AG09309 (cell line): ENCODE results near the gene KIR3DL3.
"Not testable (repeated sequence)": the region's sequence is repeated elsewhere in the genome, so short reads cannot be mapped to it uniquely, and the experiment has no call there.

Experiments used
- DNase-seq: peaks from one replicate; pipeline ENCODE4 v3.0.0-alpha.2; 2010; ENCODE audit warnings: low read depth
- H3K4me3 ChIP-seq: 2 replicates; pipeline ENCODE4 v1.5.1; 2011; ENCODE audit warnings: mild to moderate bottlenecking, low read depth, low read length, moderate library complexity; ENCODE audit not compliant: control insufficient read depth
- CTCF ChIP-seq: IDR thresholded peaks from 2 replicates; pipeline ENCODE4 v1.5.1; 2011; ENCODE audit warnings: mild to moderate bottlenecking, low read depth, low read length, inconsistent platforms; ENCODE audit not compliant: insufficient read depth, control insufficient read depth; ENCODE audit errors: missing control alignments

Gene KIR3DL3

GRCh38 chr19:54724142-54724541, at the start of gene KIR3DL3:
Gene KIR3DL3 (plus strand): TSS chr19:54724442. CDS start chr19:54724497, 55 bp downstream.
- H3K4me3 ChIP-seq = no peak within 1 kb of the TSS
- no peak for TF ChIP-seq CTCF
- DNase-seq = no peak

- not testable (repeated sequence) for DNase-seq, H3K4me3 ChIP-seq
- TF ChIP-seq CTCF = peak; percentile 78
Observed at GRCh38 chr19:54676210-54676834, 47.9 kb upstream of the KIR3DL3 start.

GRCh38 chr19:54677217-54677616, 47.0 kb upstream of the KIR3DL3 start:
- H3K4me3 ChIP-seq = no peak overlapping the region
- DNase-seq = no peak
- no peak for TF ChIP-seq CTCF

- not testable (repeated sequence) for DNase-seq, H3K4me3 ChIP-seq
Observed at GRCh38 chr19:54681596-54681995, 42.6 kb upstream of the KIR3DL3 start.

- DNase-seq = no peak
- no peak overlapping the region for H3K4me3 ChIP-seq
Observed at GRCh38 chr19:54682306-54682856, 41.9 kb upstream of the KIR3DL3 start.

GRCh38 chr19:54684527-54684926, 39.7 kb upstream of the KIR3DL3 start:
- TF ChIP-seq CTCF = no peak
- H3K4me3 ChIP-seq = no peak overlapping the region
- DNase-seq = no peak

More at GRCh38 chr19:54682306-54682856, 41.9 kb upstream of the KIR3DL3 start:
- TF ChIP-seq CTCF = no peak

GRCh38 chr19:54691582-54692297, 32.5 kb upstream of the KIR3DL3 start:
- no peak for TF ChIP-seq CTCF
- no peak for DNase-seq
- H3K4me3 ChIP-seq = no peak overlapping the region
